HepG2 (cell line): ENCODE data around the gene CER1. TPM values are rescaled to one million over a fixed set of nuclear protein-coding genes. Genes with fewer than 3 reads are reported as not detected.

ENCODE experiments used
- E2F1 ChIP-seq: sonication (generic); formaldehyde crosslinking; IDR thresholded peaks from 2 replicates; pipeline ENCODE4 v1.5.0; 2020; ENCODE audit warnings: missing genetic modification reagents
- HINFP ChIP-seq: sonication (generic); formaldehyde crosslinking; IDR thresholded peaks from 2 replicates; pipeline ENCODE4 v1.4.0; 2020; ENCODE audit warnings: low read depth, mild to moderate bottlenecking, missing genetic modification reagents
- MNT ChIP-seq: fragments of 450-650 bp; IDR thresholded peaks from 2 replicates; pipeline ENCODE4 v1.6.1; 2016
- REXO4 ChIP-seq: sonication (generic); formaldehyde crosslinking; IDR thresholded peaks from 2 replicates; pipeline ENCODE4 v1.8.0; 2022; ENCODE audit warnings: missing genetic modification reagents, mild to moderate bottlenecking, borderline replicate concordance
- ZNF143 ChIP-seq: sonication (generic); formaldehyde crosslinking; IDR thresholded peaks from 2 replicates; pipeline ENCODE4 v1.4.0; 2020; ENCODE audit warnings: missing genetic modification reagents
- ZNF318 ChIP-seq: sonication (generic); formaldehyde crosslinking; IDR thresholded peaks from 2 replicates; pipeline ENCODE4 v1.4.0; 2020; ENCODE audit warnings: mild to moderate bottlenecking, missing genetic modification reagents
- ZNF382 ChIP-seq: sonication (generic); formaldehyde crosslinking; IDR thresholded peaks from 2 replicates; pipeline ENCODE4 v1.5.0; 2020; ENCODE audit warnings: missing genetic modification reagents, mild to moderate bottlenecking, borderline replicate concordance
- ZNF512B ChIP-seq: sonication (generic); formaldehyde crosslinking; IDR thresholded peaks from 2 replicates; pipeline ENCODE4 v1.5.1; 2020; ENCODE audit warnings: missing genetic modification reagents, mild to moderate bottlenecking, borderline replicate concordance
- polyA plus RNA-seq, 8 experiments: library from polyadenylated mRNA; depleted of rRNA in 3 of 8; stranded (reverse) in 7 of 8; unstranded in 1 of 8; fragments of >200 nt; fragmentation: Illumina TruSeq in 4 of 8; extraction: Trizol in 4 of 8; gene quantifications; 2 replicates each; pipeline versions ENCODE4 v1.2.1 to v1.2.3, GENCODE V29; 2011 to 2016; ENCODE audit warnings: low read depth in 4 of 8, missing spikeins in 1 of 8, mixed read lengths in 1 of 8; ENCODE audit not compliant: insufficient read depth in 1 of 8
- total RNA-seq, 5 experiments: library from RNA; depleted of rRNA; stranded (reverse); fragments of >200 nt; fragmentation: Illumina TruSeq; extraction: Trizol; gene quantifications; 2 replicates each; pipeline ENCODE4 v1.2.3, GENCODE V29; 2016; ENCODE audit warnings: low read depth in 1 of 5
- TF ChIP-seq, protein P1 (sequence below): sonication (generic); formaldehyde crosslinking; IDR thresholded peaks from 2 replicates; pipeline ENCODE4 v1.4.0; 2020; ENCODE audit warnings: missing genetic modification reagents, mild to moderate bottlenecking, borderline replicate concordance

CER1 gene
- total and polyA plus RNA-seq, 2 of the 13 experiments (the other 11 are each of a cell fraction or from before 2014, with no cell fraction given) = 0.18 TPM; not detected in 1

- TF ChIP-seq ZNF318 (CRISPR knock-in tag) (no peak), E2F1 (no peak), ZNF512B (no peak), REXO4 (no peak), MNT (no peak), HINFP (CRISPR knock-in tag) (no peak), ZNF382 (CRISPR knock-in tag) (no peak), ZNF143 (no peak)
- TF ChIP-seq, protein P1, sequence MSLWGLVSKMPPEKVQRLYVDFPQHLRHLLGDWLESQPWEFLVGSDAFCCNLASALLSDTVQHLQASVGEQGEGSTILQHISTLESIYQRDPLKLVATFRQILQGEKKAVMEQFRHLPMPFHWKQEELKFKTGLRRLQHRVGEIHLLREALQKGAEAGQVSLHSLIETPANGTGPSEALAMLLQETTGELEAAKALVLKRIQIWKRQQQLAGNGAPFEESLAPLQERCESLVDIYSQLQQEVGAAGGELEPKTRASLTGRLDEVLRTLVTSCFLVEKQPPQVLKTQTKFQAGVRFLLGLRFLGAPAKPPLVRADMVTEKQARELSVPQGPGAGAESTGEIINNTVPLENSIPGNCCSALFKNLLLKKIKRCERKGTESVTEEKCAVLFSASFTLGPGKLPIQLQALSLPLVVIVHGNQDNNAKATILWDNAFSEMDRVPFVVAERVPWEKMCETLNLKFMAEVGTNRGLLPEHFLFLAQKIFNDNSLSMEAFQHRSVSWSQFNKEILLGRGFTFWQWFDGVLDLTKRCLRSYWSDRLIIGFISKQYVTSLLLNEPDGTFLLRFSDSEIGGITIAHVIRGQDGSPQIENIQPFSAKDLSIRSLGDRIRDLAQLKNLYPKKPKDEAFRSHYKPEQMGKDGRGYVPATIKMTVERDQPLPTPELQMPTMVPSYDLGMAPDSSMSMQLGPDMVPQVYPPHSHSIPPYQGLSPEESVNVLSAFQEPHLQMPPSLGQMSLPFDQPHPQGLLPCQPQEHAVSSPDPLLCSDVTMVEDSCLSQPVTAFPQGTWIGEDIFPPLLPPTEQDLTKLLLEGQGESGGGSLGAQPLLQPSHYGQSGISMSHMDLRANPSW (CRISPR knock-in tag) = no peak
Measured at GRCh38 chr9:14702200-14702720, 20.3 kb downstream of the CER1 start (continued).
